ENCODE measurements around the gene KRTAP10-10.
"Not testable (repeated sequence)": the region's sequence is repeated elsewhere in the genome, so short reads cannot be mapped to it uniquely, and the experiment has no call there.

Gene KRTAP10-10

DNA sequence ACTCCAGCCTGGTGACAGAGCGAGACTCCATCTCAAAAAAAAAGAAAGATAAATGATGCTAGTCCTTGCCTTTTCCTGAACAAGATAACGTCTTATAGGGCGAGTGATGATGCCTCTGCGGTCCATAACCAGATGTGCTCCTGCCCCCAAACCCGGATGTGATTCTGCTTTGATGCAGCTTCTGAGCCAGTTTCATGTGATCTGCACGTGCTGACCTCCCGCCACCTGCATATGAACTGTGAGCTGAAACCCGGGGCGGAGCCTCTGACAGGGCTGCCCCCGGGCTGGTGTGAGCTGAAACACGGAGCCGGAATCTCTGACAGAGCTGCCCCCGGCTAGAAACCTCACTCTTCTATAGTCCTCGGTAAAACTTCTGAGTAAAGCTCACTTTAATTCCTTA, 16.0 kb downstream of the KRTAP10-10 start:
- ATAC-seq (no peak), DNase-seq (no peak)

GRCh38 chr21:44653656-44654575, 16.8 kb downstream of the KRTAP10-10 start:
- DNase-seq (peak; percentile 16), ATAC-seq (no peak)

- ATAC-seq (peak; percentile 13), DNase-seq (no peak)
Observed at GRCh38 chr21:44654576-44655175, 17.5 kb downstream of the KRTAP10-10 start, which contains the start of gene KRTAP12-4. Gene KRTAP12-4, minus strand, starts transcription at chr21:44654659. Its CDS starts 45 bp downstream, at chr21:44654614.

GRCh38 chr21:44656868-44657267, 19.7 kb downstream of the KRTAP10-10 start:
- ATAC-seq: no peak
- no peak for DNase-seq

GRCh38 chr21:44657635-44658540, 20.7 kb downstream of the KRTAP10-10 start, which contains the start of gene KRTAP12-3:
Gene KRTAP12-3, plus strand, starts transcription at chr21:44657932. Its CDS starts 48 bp downstream, at chr21:44657980.
- ATAC-seq: peak; percentile 30
- peak; percentile 21 for DNase-seq

GRCh38 chr21:44658541-44658910, 21.4 kb downstream of the KRTAP10-10 start:
- ATAC-seq (no peak), DNase-seq (no peak)

DNA sequence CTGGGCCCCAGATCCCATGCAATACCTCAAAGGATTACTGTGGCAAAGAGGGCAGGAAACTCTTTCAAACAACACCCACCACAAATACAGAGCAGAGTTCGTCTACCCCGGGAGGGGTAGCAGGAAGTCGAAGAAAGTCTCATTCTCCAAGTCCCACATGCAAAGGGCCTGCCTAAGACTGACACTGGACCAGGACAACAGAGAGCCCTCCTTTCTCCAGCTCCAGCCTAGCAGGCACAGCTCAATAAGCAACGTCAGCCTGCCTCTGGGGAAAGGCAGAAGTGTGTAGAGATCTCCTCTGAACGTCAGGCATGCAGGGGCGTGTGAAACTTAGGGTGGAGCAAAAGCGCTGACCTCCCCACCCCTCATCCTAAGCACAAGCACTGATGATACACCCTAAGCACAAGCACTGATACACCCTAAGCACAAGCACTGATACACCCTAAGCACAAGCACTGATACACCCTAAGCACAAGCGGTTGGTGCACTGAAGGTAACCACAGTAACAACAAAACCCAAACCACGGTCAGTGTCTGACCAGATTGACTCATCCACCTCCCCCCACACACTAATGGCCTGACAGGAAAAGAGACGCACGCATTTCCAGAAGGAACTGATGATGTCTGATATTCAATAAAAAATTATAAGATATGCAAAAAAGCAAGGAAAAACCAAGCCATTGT, 21.9 kb downstream of the KRTAP10-10 start:
- ATAC-seq (peak; percentile 10), DNase-seq (no peak)

DNA sequence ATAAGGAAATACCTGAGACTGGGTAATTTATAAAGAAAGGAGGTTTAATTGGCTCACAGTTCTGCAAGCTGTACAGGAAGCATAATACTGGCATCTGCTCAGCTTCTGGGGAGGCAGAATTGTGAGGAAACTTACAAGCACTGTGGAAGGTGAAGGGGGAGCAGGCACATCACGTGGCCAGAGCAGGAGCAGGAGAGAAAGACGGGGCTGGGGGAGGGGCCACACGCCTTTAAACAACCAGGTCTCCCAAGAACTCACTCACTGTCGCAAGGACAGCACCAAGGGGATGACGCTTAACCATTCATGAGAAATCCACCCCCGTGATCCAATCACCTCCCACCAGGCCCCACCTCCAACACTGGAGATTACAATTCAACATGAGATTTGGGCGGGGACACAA, 24.4 kb downstream of the KRTAP10-10 start:
- ATAC-seq, DNase-seq: not testable (repeated sequence)

DNA sequence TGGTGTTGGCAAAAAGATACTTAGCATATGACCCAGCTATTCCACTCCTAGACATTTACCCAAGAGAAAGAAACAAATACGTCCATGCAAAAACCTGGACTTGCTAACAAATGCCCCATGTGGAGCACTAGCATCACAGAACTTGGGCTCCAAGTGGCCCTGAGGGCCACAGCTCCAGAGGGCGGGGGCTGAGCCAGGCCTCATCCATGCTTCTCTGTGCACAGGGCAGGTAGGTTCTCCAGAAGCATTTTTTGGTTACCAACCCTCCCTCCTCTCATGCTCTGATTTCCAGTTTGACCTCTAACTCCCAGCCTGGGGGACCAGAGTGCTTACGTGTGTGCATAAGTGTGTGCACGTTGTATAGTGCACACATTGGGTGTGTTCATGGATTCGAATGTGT, 27.5 kb downstream of the KRTAP10-10 start:
- DNase-seq (no peak), ATAC-seq (no peak)

GRCh38 chr21:44666401-44667320, 29.5 kb downstream of the KRTAP10-10 start, which contains the start of gene KRTAP12-2:
Gene KRTAP12-2, minus strand, starts transcription at chr21:44666927. Its CDS starts 41 bp downstream, at chr21:44666886.
- ATAC-seq: no peak
- DNase-seq: no peak

DNA sequence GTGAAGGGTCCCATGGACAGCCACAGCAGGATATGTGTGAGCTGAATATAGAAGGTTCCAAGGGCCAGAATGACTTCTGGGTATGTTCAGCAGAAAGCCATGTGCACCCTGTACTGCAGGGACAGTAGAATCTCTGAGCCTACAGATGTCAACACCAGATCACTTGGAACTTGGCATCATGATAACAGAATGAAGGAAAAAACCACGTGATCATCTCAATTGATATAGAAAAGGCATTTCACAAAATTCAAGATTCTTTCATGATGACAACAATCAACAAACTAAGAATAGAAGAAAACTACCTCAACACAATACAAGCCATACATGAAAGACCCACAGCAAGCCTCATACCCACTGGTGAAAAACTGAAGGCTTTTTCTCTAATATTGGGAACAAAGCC, 30.5 kb downstream of the KRTAP10-10 start:
- ATAC-seq (no peak), DNase-seq (no peak)

GRCh38 chr21:44670642-44671432, 33.7 kb downstream of the KRTAP10-10 start:
- ATAC-seq: no peak
- DNase-seq: no peak

DNA sequence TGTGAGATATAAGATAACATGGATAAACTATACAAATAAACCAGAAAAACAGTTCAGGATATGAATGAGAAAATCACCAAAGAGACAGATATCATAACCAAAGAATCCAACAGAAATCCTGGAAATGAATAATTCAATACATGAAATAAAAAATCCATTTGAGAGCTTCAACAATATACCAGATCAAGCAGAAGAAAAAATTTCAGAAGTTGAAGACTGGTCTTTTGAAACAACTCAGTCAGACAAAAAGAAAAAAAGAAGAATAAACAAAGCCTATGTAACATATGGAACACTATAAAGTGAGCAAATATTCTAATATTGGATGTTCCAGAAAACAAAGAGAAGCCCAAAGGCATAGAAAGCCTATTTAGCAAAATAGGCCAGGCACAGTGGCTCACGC, 34.8 kb downstream of the KRTAP10-10 start:
- ATAC-seq: no peak
- DNase-seq: no peak

GRCh38 chr21:44677881-44678280, 40.7 kb downstream of the KRTAP10-10 start:
- no peak for ATAC-seq
- no peak for DNase-seq

GRCh38 chr21:44681152-44681551, 44.0 kb downstream of the KRTAP10-10 start:
- DNase-seq: no peak
- ATAC-seq: no peak

DNA sequence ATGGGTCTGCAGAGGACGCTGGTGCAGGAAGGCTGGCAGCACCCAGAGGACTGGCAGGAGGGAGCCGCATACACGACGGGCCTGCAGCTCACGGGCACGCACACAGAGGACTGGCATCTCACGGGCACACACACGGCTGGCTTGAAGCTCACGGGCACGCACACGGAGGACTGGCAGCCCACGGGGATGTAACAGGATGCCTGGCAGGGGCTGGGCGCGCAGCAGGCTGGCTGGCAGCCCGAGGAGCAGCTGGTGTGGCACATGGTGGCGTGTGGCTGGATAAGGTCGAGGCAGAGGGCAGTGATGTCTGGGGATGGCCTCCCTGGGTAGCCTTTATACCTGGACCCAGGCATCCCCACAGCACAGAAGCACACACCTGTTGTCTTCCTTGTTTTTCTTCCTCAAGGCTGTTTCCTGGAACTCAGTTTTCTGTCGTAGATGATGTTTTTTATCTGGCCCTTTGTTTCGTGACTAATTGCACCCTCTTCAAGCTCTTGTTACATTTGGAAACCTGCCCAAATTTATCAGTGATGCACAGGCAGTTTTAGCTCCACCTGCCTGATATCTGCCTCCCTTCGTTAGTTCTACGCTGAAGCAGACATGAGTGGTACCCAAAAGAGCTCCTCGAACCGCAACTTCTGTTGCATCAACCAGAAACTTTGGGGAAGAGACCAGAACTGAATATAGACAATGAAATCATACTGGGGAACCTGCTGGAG, 44.9 kb downstream of the KRTAP10-10 start, which contains the start of gene KRTAP12-1:
Gene KRTAP12-1 (minus strand): TSS at position 303 of the 719 bp plus-strand sequence. CDS start 40 bp downstream, at position 263.
- no peak for DNase-seq
- ATAC-seq: no peak

DNA sequence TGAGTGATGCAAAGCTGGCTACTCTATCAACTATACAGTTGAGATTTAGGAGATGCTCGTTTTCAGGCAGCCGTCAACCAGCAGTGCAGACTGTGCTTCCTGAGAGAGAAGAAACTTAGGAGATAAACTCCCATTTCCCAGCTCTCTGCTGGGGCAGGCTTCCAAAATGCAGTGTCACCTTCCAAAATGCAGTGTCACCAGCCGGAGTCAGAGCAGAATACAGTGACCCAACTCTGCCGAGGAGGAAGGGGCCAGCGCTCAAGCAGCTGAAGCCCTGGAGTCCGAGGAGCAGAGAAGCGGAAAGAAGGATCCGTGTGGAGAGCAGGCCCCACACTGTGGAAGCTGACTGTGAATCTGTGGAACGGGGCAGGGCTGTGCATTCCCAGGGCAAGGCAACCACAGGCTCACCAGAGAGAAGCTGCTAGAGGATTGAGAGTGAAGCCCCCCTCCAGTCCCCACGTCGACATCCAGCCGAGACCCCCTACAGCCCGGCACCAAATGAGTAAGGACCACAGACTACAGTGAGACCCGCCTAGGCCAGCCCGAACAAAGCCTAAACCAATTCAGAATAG, 45.5 kb downstream of the KRTAP10-10 start:
- no peak for ATAC-seq
- DNase-seq: no peak

- ATAC-seq: no peak
- DNase-seq: no peak
Observed at GRCh38 chr21:44684077-44684476, 46.9 kb downstream of the KRTAP10-10 start.
